Measurements from ENCODE around the gene ADRA2C.
"Not testable (repeated sequence)": the region's sequence is repeated elsewhere in the genome, so short reads cannot be mapped to it uniquely, and the experiment has no call there.

Gene ADRA2C

GRCh38 chr4:3814053-3814570, 47.9 kb downstream of the ADRA2C start:
- no peak overlapping the region for H3K4me3 ChIP-seq (ENCODE audit: low read depth, low read length)
- no peak overlapping the region for H3K9ac ChIP-seq (ENCODE audit: low read depth, low read length)
- H3K9me3 ChIP-seq (ENCODE audit: control insufficient read depth, insufficient read depth, low read length) = no peaks in the 10 kb centered on the region
- H3K4me1 ChIP-seq (ENCODE audit: control insufficient read depth, insufficient read depth, low read length) = no peaks in the 10 kb centered on the region
- H3K27me3 ChIP-seq (ENCODE audit: control insufficient read depth, insufficient read depth, low read length) = no peaks in the 10 kb centered on the region
- no peaks in the 10 kb centered on the region for H3K36me3 ChIP-seq (ENCODE audit: control insufficient read depth, insufficient read depth, low read length)

GRCh38 chr4:3814838-3815237, 48.7 kb downstream of the ADRA2C start:
- not testable (repeated sequence) for H3K4me3 ChIP-seq (ENCODE audit: low read depth, low read length); H3K9me3 ChIP-seq (ENCODE audit: control insufficient read depth, insufficient read depth, low read length); H3K27me3 ChIP-seq (ENCODE audit: control insufficient read depth, insufficient read depth, low read length); H3K36me3 ChIP-seq (ENCODE audit: control insufficient read depth, insufficient read depth, low read length); H3K4me1 ChIP-seq (ENCODE audit: control insufficient read depth, insufficient read depth, low read length); H3K9ac ChIP-seq (ENCODE audit: low read depth, low read length)

- no peaks in the 10 kb centered on the region for H3K4me1 ChIP-seq (ENCODE audit: control insufficient read depth, insufficient read depth, low read length)
- no peaks in the 10 kb centered on the region for H3K9me3 ChIP-seq (ENCODE audit: control insufficient read depth, insufficient read depth, low read length)
- H3K9ac ChIP-seq (ENCODE audit: low read depth, low read length) = no peak overlapping the region
- no peak overlapping the region for H3K4me3 ChIP-seq (ENCODE audit: low read depth, low read length)
- H3K27me3 ChIP-seq (ENCODE audit: control insufficient read depth, insufficient read depth, low read length) = no peaks in the 10 kb centered on the region
- no peaks in the 10 kb centered on the region for H3K36me3 ChIP-seq (ENCODE audit: control insufficient read depth, insufficient read depth, low read length)
Observed at GRCh38 chr4:3816256-3816825, 50.2 kb downstream of the ADRA2C start.

- H3K9me3 ChIP-seq (ENCODE audit: control insufficient read depth, insufficient read depth, low read length) = no peaks in the 10 kb centered on the region
- no peaks in the 10 kb centered on the region for H3K27me3 ChIP-seq (ENCODE audit: control insufficient read depth, insufficient read depth, low read length)
- H3K9ac ChIP-seq (ENCODE audit: low read depth, low read length) = no peak overlapping the region
- no peak overlapping the region for H3K4me3 ChIP-seq (ENCODE audit: low read depth, low read length)
- no peaks in the 10 kb centered on the region for H3K4me1 ChIP-seq (ENCODE audit: control insufficient read depth, insufficient read depth, low read length)
- H3K36me3 ChIP-seq (ENCODE audit: control insufficient read depth, insufficient read depth, low read length) = no peaks in the 10 kb centered on the region
Observed at GRCh38 chr4:3816983-3817960, 51.1 kb downstream of the ADRA2C start.

All from iPS-15b (cell line).